HG03457 (cell line): ENCODE data around the gene MBTPS1.

Experiments
- ATAC-seq: cut with Tn5 transposase; IDR thresholded peaks from one replicate; pipeline ENCODE4 v1.9.1; 2021; ENCODE audit warnings: moderate number of reproducible peaks; ENCODE audit not compliant: unreplicated experiment

Gene MBTPS1

GRCh38 chr16:84013787-84014569, 102.8 kb downstream of the MBTPS1 start:
- peak; percentile 66 for ATAC-seq

- no peak for ATAC-seq
Observed at GRCh38 chr16:84009282-84009681, 107.5 kb downstream of the MBTPS1 start.

GRCh38 chr16:84007965-84008364, 108.8 kb downstream of the MBTPS1 start:
- no peak for ATAC-seq

- no peak for ATAC-seq
Observed at GRCh38 chr16:84007520-84007919, 109.2 kb downstream of the MBTPS1 start.

GRCh38 chr16:84005391-84005790, 111.4 kb downstream of the MBTPS1 start:
- no peak for ATAC-seq

- no peak for ATAC-seq
Observed at GRCh38 chr16:84004442-84004841, 112.3 kb downstream of the MBTPS1 start.
